Activated naive CD4-positive, alpha-beta T cell treated with anti-CD3 and anti-CD28 coated beads, Interleukin-2, amount 50 U/mL, for 24 hours (primary cell): Measurements from ENCODE around the gene CEP164.

ENCODE experiments used
- H3K27ac Mint-ChIP-seq: one replicate; pipeline ENCODE4 v1.8.0; 2021; ENCODE audit warnings: mild to moderate bottlenecking, mixed read lengths
- H3K27me3 Mint-ChIP-seq: one replicate; pipeline ENCODE4 v1.8.0; 2021; ENCODE audit warnings: mixed read lengths
- H3K36me3 Mint-ChIP-seq: one replicate; pipeline ENCODE4 v1.8.0; 2021; ENCODE audit warnings: mixed read lengths
- H3K4me1 Mint-ChIP-seq: one replicate; pipeline ENCODE4 v1.8.0; 2021; ENCODE audit warnings: mixed read lengths
- H3K4me3 Mint-ChIP-seq: one replicate; pipeline ENCODE4 v1.8.0; 2021; ENCODE audit warnings: mild to moderate bottlenecking, mixed read lengths
- H3K9me3 Mint-ChIP-seq: one replicate; pipeline ENCODE4 v1.8.0; 2021; ENCODE audit warnings: mixed read lengths

Gene CEP164

DNA sequence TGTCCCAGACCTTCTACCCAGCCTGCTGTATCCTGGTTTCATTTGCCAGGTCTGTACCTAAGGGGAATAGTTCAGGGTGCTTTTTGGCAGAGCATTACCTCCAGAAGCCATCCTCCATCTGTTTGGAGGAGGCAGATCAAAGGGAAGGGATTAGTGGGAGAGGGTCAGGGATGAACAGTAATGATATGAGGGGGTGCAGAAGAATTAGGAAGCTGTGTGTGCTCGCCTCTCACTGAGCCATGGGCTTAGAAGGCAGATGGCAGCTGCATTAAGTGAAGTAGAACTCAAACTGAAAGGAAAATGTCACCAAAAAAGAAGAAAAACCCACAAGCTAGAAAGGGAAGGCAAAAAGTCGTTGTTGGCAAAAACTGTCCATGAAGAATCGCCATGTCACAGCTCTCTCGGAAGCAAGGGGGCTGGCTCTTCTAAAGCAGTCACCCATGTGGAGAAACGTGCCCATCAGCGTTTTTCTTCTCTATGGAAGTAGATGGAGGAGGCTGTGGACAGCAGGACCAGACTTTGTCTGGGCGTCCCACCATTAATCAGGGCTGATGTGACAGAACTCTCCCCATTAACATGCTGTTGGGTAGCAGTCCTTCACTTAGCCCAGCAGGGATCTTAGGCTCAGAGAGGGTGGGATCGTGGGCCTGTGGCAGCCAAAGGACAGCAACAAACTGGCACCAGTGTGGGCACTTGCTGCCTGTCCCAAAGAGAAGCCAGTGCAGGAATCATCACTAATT is 46.8 kb downstream of the CEP164 start:
- Mint-ChIP-seq H3K9me3 (no peaks in the 10 kb centered on the region), H3K27ac (no peak overlapping the region), H3K36me3 (peaks cover 18% of the 10 kb centered on the region), H3K4me3 (no peak overlapping the region), H3K4me1 (no peaks in the 10 kb centered on the region), H3K27me3 (no peaks in the 10 kb centered on the region)

- no peaks in the 10 kb centered on the region for H3K4me1 Mint-ChIP-seq
- H3K9me3 Mint-ChIP-seq: no peaks in the 10 kb centered on the region
- no peak overlapping the region for H3K27ac Mint-ChIP-seq
- peaks cover 16% of the 10 kb centered on the region for H3K36me3 Mint-ChIP-seq
- no peak overlapping the region for H3K4me3 Mint-ChIP-seq
- H3K27me3 Mint-ChIP-seq: no peaks in the 10 kb centered on the region
Observed at GRCh38 chr11:117375960-117376359, 48.3 kb downstream of the CEP164 start.

GRCh38 chr11:117376517-117376916 is 48.9 kb downstream of the CEP164 start:
- Mint-ChIP-seq H3K4me1 (no peaks in the 10 kb centered on the region), H3K27ac (no peak overlapping the region), H3K9me3 (no peaks in the 10 kb centered on the region), H3K4me3 (no peak overlapping the region), H3K36me3 (peaks cover 14% of the 10 kb centered on the region), H3K27me3 (no peaks in the 10 kb centered on the region)

GRCh38 chr11:117378976-117379865 is 51.6 kb downstream of the CEP164 start:
- no peak overlapping the region for H3K27ac Mint-ChIP-seq
- no peaks in the 10 kb centered on the region for H3K9me3 Mint-ChIP-seq
- H3K27me3 Mint-ChIP-seq: no peaks in the 10 kb centered on the region
- no peaks in the 10 kb centered on the region for H3K4me1 Mint-ChIP-seq
- H3K4me3 Mint-ChIP-seq: no peak overlapping the region
- peaks cover 11% of the 10 kb centered on the region for H3K36me3 Mint-ChIP-seq

DNA sequence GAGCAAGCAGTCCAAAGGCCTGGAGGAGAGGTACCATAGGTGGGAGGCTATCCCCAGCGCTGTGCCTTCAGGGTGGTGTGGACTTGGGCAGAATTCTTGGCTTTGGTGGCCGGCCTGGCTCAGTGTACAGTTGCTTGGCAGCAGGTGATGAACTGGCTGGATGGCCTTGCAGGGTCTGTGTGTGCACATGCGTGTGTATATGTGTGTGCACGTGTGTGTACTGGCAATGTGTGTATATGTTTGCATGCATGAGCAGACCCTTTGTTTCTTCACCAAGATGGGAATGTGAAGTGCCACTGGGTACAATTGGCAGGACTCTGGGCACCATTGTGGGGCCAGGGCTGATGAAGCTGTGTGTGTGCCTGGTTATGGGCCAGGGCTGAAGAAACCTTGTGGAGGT is 53.0 kb downstream of the CEP164 start:
- Mint-ChIP-seq H3K9me3 (no peaks in the 10 kb centered on the region), H3K36me3 (peaks cover 15% of the 10 kb centered on the region), H3K4me1 (no peaks in the 10 kb centered on the region), H3K27ac (no peak overlapping the region), H3K27me3 (no peaks in the 10 kb centered on the region), H3K4me3 (no peak overlapping the region)

DNA sequence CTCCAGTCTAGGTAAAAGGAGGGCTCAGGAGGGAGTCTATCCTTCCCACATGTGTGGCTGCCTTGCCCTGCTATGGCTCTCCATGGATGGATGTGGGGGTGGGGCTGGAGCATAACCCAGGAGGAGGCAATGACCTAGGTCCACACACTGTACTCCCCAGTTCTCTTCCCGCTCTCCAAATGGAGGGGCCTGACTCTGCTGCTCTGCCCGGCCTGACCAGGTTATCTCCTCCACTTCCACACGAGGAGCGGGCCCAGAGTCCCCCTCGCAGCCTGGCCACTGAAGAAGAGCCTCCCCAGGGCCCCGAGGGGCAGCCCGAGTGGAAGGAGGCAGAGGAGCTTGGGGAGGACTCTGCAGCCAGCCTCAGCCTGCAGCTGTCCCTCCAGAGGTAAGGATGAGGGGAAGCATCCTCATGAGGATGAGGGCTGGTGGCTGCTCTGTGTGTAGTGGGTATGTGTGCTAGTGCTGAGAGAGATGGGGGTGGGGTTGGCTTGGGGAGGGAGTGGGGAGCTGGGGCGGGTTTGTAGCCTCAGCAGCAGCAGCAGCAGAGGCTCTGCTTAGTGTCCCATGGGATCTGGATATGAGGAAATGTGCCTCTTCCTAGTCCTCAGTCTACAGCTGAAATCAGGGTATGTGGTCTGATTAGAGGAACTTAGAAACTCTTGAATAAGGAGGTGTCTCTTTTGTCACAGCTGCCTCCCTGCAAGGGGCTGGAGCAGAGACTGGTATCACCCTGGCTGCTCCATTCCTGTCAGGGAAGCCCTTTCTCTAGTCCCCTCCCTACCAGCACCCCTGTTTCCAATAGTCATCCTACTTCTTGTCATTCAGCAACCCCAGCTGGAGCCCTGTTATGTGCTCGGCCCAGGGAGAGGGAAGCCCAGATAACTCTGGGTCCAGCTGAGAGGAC is 54.1 kb downstream of the CEP164 start:
- no peaks in the 10 kb centered on the region for H3K27me3 Mint-ChIP-seq
- peaks cover 12% of the 10 kb centered on the region for H3K36me3 Mint-ChIP-seq
- H3K4me1 Mint-ChIP-seq: no peaks in the 10 kb centered on the region
- H3K27ac Mint-ChIP-seq: no peak overlapping the region
- H3K9me3 Mint-ChIP-seq: no peaks in the 10 kb centered on the region
- H3K4me3 Mint-ChIP-seq: no peak overlapping the region

DNA sequence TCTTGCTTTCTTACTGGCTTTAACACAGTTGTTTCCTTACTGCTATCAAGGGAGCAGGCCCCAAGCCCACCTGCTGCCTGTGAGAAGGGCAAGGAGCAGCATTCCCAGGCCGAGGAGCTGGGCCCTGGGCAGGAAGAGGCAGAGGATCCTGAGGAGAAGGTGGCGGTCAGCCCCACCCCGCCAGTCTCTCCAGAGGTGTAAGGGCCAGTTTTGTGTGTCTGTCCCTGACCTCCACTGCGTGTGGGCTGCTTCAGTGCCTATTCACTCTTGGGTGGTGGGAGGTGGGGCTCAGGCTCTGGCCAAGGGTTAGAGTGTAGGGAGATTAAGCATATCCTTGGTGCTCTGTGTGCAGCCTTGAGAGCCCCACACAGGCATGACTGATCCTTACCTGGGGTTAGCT is 55.1 kb downstream of the CEP164 start:
- H3K9me3 Mint-ChIP-seq: no peaks in the 10 kb centered on the region
- no peak overlapping the region for H3K4me3 Mint-ChIP-seq
- peaks cover 14% of the 10 kb centered on the region for H3K36me3 Mint-ChIP-seq
- no peaks in the 10 kb centered on the region for H3K4me1 Mint-ChIP-seq
- no peak overlapping the region for H3K27ac Mint-ChIP-seq
- H3K27me3 Mint-ChIP-seq: no peaks in the 10 kb centered on the region

DNA sequence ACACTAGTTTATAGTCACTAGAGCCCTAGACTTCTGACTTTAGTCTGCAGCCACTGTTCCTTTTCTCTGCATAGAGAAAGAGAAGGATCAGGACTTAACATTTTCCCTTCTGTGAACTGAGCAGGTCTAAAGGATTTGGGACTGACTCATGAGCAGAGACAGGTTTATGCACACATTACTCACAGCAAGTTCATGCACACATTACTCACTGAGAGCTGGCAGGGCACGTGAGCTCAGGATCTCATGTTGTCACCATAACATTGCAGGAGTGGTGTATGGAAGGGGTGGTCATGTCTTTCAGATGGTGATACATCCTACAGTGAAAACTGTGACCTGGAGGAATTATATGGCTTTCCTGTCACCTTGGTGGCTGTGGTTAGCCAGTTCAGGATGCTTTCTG is 56.4 kb downstream of the CEP164 start:
- H3K27ac Mint-ChIP-seq: no peak overlapping the region
- no peak overlapping the region for H3K4me3 Mint-ChIP-seq
- H3K9me3 Mint-ChIP-seq: no peaks in the 10 kb centered on the region
- peaks cover 15% of the 10 kb centered on the region for H3K36me3 Mint-ChIP-seq
- no peaks in the 10 kb centered on the region for H3K4me1 Mint-ChIP-seq
- no peaks in the 10 kb centered on the region for H3K27me3 Mint-ChIP-seq

DNA sequence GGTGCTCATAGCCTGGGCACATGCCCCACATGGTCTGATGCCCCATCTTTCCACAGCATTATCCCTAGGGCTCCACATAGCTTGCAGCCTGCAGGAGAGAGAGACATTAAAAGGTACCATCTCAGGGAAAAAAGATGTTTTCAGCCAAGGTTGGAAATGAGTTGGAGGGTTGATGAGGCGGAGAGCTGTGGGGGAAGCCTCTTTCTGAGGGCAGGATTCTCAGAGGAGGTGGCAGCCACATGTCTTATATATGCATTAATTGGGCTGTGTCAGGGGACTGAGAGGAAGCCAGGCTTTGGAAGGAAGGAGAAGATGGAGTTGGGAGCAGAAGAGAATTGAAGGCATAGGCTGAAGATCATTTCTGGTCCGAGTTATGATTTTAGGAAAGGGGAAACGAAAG is 57.8 kb downstream of the CEP164 start:
- H3K27ac Mint-ChIP-seq: no peak overlapping the region
- H3K27me3 Mint-ChIP-seq: no peaks in the 10 kb centered on the region
- no peaks in the 10 kb centered on the region for H3K4me1 Mint-ChIP-seq
- H3K9me3 Mint-ChIP-seq: no peaks in the 10 kb centered on the region
- no peak overlapping the region for H3K4me3 Mint-ChIP-seq
- peaks cover 18% of the 10 kb centered on the region for H3K36me3 Mint-ChIP-seq

DNA sequence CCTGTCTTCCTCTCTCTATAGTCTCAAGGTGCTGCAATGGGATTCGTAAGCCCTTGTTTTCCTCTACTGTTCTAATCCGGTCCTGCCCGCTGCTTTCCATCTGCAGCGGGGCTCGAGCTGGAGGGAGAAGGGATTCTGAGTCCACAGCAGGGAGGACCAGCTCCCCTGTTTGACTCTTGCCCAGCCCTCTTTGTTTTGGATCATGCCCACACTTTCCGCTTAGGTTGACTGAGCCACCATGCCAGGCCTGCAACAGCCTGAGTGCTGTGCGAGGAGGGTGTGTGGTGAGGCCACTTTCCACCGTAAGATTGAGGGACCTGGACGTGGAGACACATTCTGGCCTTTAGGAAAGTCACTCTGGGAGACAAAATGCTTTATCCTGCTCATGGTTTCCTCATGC is 58.3 kb downstream of the CEP164 start:
- Mint-ChIP-seq H3K4me1 (no peaks in the 10 kb centered on the region), H3K36me3 (peaks cover 20% of the 10 kb centered on the region), H3K27ac (no peak overlapping the region), H3K4me3 (no peak overlapping the region), H3K9me3 (no peaks in the 10 kb centered on the region), H3K27me3 (no peaks in the 10 kb centered on the region)

DNA sequence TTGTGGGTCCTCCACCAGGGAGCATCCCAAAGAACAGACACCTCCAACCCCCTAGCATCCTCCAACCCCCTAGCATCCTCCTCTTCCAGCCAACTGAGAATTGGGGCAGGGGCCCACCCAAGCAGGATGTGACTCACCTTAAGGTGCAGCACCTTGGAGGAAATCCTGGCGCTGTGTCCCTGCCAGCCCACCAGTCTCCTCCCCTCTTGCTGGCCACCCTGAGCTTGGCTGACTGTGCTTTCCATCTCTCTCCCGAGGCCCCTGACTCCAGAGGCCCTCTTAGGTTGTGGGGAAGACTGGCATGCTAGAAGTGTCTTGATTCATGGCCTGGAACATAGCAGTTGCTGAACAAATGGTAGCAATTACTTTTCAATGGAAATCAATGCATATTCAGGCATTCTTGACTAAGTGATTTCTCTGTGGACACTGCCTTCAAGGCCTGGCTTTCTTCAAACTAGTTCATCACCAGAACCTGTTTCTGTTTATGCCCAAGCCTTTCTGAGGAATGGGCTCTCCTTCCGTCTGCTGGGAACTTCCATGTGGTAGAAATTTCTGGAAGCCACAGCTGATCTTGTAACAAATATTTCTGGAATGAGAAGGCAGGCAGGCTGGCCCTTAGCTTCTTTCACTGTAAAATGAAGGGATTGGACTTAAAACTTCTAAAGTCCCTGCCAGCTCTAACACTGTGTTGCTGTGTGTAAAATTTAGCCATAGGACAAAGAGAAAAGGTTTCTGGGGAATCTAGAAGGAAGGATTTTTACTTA is 60.5 kb downstream of the CEP164 start:
- Mint-ChIP-seq H3K4me1 (no peaks in the 10 kb centered on the region), H3K36me3 (peaks cover 25% of the 10 kb centered on the region), H3K4me3 (no peak overlapping the region), H3K9me3 (no peaks in the 10 kb centered on the region), H3K27ac (no peak overlapping the region), H3K27me3 (no peaks in the 10 kb centered on the region)

- peaks cover 27% of the 10 kb centered on the region for H3K36me3 Mint-ChIP-seq
Observed at GRCh38 chr11:117390743-117391142, 63.1 kb downstream of the CEP164 start.

GRCh38 chr11:117391181-117391580 is 63.5 kb downstream of the CEP164 start:
- Mint-ChIP-seq H3K4me3 (no peak overlapping the region), H3K36me3 (peaks cover 30% of the 10 kb centered on the region), H3K9me3 (no peaks in the 10 kb centered on the region), H3K27me3 (no peaks in the 10 kb centered on the region), H3K27ac (no peak overlapping the region), H3K4me1 (no peaks in the 10 kb centered on the region)

More at GRCh38 chr11:117390743-117391142, 63.1 kb downstream of the CEP164 start:
- Mint-ChIP-seq H3K27ac (no peak overlapping the region), H3K4me3 (no peak overlapping the region), H3K9me3 (no peaks in the 10 kb centered on the region), H3K27me3 (no peaks in the 10 kb centered on the region), H3K4me1 (no peaks in the 10 kb centered on the region)

DNA sequence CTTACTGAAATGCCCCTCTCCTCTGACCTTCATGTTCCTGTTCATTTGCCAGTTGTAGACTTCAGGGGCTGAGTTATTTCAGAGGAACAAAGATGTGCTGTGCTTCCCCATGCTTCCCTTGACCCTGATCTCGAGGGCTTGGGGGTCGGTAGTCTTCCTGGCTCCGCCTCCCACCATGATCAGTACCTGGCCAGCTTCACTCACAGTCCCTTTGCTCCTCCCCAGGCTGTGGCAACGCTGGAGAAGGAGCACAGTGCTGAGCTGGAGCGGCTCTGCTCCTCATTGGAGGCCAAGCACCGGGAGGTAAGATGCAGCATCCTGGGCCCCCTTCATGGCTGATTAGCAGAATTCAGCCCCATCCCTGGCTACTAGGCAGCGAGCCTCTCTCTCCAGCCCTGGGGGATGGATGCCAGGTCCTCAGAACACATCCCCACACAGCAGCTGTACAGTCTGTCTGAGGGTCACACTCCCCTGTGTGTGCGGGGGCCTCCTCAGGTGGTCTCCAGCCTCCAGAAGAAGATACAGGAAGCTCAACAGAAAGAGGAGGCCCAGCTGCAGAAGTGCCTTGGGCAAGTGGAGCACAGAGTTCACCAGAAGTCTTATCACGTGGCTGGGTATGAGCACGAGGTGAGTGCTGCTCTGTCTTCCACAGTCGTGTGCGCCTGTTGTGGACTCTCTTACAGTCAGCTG is 64.5 kb downstream of the CEP164 start:
- Mint-ChIP-seq H3K36me3 (peaks cover 36% of the 10 kb centered on the region), H3K27ac (no peak overlapping the region), H3K4me1 (no peaks in the 10 kb centered on the region), H3K9me3 (no peaks in the 10 kb centered on the region), H3K27me3 (no peaks in the 10 kb centered on the region), H3K4me3 (no peak overlapping the region)
